HEK293 (cell line): ENCODE data around the gene SYNM.

Source experiments
- CTCF ChIA-PET: fragments of 350-600 bp; formaldehyde crosslinking; extraction: SDS; loops from one replicate; lab custom pipeline; 2021; ENCODE audit warnings: antibody characterized with exemption; lab: Yijun Ruan, JAX
- POLR2A ChIA-PET: fragments of 300-600 bp; formaldehyde crosslinking; extraction: SDS; loops from one replicate; lab custom pipeline; 2020; ENCODE audit warnings: antibody characterized with exemption, inconsistent platforms; lab: Yijun Ruan, JAX
- H3K27ac ChIP-seq: fragments of 200-500 bp; sonication (Bioruptor generic); 2 replicates; pipeline ENCODE4 v1.5.1; 2014; ENCODE audit warnings: low read depth, low read length, control low read depth, inconsistent platforms; ENCODE audit errors: extremely low read depth
- H3K36me3 ChIP-seq, 2 experiments: fragments of 200-500 bp in 1 of 2; sonication (Bioruptor generic) in 1 of 2; 1 replicate in 1 of 2; 2 replicates in 1 of 2; pipeline ENCODE4 v1.5.1; 2014 to 2017; ENCODE audit warnings: inconsistent platforms in 2 of 2, low read length in 2 of 2; ENCODE audit not compliant: control insufficient read depth in 2 of 2, insufficient read depth in 1 of 2
- H3K4me1 ChIP-seq: fragments of 200-500 bp; sonication (Bioruptor generic); 2 replicates; pipeline ENCODE4 v1.5.1; 2014; ENCODE audit warnings: mild to moderate bottlenecking, low read length, inconsistent platforms; ENCODE audit not compliant: control insufficient read depth, insufficient read depth
- H3K4me3 ChIP-seq: 2 replicates; pipeline ENCODE4 v1.5.1; 2011; ENCODE audit warnings: low read depth, mild to moderate bottlenecking, control low read depth, low read length, moderate library complexity
- H3K9me3 ChIP-seq: fragments of 200-500 bp; sonication (Bioruptor generic); 2 replicates; pipeline ENCODE4 v1.5.1; 2014; ENCODE audit warnings: low read depth, low read length, inconsistent platforms; ENCODE audit not compliant: control insufficient read depth, insufficient read depth
- GLI2 ChIP-seq: fragments of 450-650 bp; formaldehyde crosslinking; IDR thresholded peaks from 2 replicates; pipeline ENCODE4; 2017; ENCODE audit warnings: missing biosample characterization, missing genetic modification characterization, low read depth, borderline replicate concordance
- KLF16 ChIP-seq: fragments of 450-650 bp; formaldehyde crosslinking; IDR thresholded peaks from 2 replicates; pipeline ENCODE4 v1.5.1; 2017; ENCODE audit warnings: missing biosample characterization, missing genetic modification characterization
- KLF9 ChIP-seq: fragments of 450-650 bp; formaldehyde crosslinking; IDR thresholded peaks from 2 replicates; pipeline ENCODE4 v1.5.1; 2016; ENCODE audit warnings: missing biosample characterization, missing genetic modification characterization, low read depth
- MEIS1 ChIP-seq: sonication (generic); formaldehyde crosslinking; IDR thresholded peaks from 2 replicates; pipeline ENCODE4 v1.8.1; 2022; ENCODE audit warnings: missing genetic modification reagents, mild to moderate bottlenecking, borderline replicate concordance
- PATZ1 ChIP-seq: fragments of 450-650 bp; formaldehyde crosslinking; IDR thresholded peaks from 2 replicates; pipeline ENCODE4 v1.5.1; 2016; ENCODE audit warnings: missing biosample characterization, missing genetic modification characterization
- ZIC2 ChIP-seq: fragments of 450-650 bp; formaldehyde crosslinking; IDR thresholded peaks from 2 replicates; pipeline ENCODE4 v1.5.1; 2016; ENCODE audit warnings: missing biosample characterization, missing genetic modification characterization
- ZNF114 ChIP-seq: fragments of 450-650 bp; formaldehyde crosslinking; IDR thresholded peaks from 2 replicates; pipeline ENCODE4 v1.5.0; 2017; ENCODE audit warnings: missing biosample characterization, missing genetic modification characterization
- ZNF132 ChIP-seq: fragments of 450-650 bp; formaldehyde crosslinking; IDR thresholded peaks from 2 replicates; pipeline ENCODE4 v1.5.1; 2017; ENCODE audit warnings: missing biosample characterization, missing genetic modification characterization, borderline replicate concordance
- ZNF155 ChIP-seq: fragments of 450-650 bp; formaldehyde crosslinking; IDR thresholded peaks from 2 replicates; pipeline ENCODE4 v1.5.1; 2016; ENCODE audit warnings: missing biosample characterization, missing genetic modification characterization
- ZNF184 ChIP-seq: fragments of 450-650 bp; IDR thresholded peaks from 2 replicates; pipeline ENCODE4 v1.5.1; 2018; ENCODE audit warnings: missing biosample characterization, mild to moderate bottlenecking, missing genetic modification characterization
- ZNF19 ChIP-seq: fragments of 450-650 bp; formaldehyde crosslinking; IDR thresholded peaks from 2 replicates; pipeline ENCODE4; 2016; ENCODE audit warnings: missing biosample characterization, missing genetic modification characterization, low read depth
- ZNF202 ChIP-seq: fragments of 450-650 bp; formaldehyde crosslinking; IDR thresholded peaks from 2 replicates; pipeline ENCODE4 v1.5.1; 2016; ENCODE audit warnings: missing biosample characterization, missing genetic modification characterization, borderline replicate concordance
- ZNF223 ChIP-seq: fragments of 450-650 bp; formaldehyde crosslinking; IDR thresholded peaks from 2 replicates; pipeline ENCODE4 v1.5.1; 2016; ENCODE audit warnings: missing biosample characterization, missing genetic modification characterization
- ZNF266 ChIP-seq: fragments of 450-650 bp; formaldehyde crosslinking; IDR thresholded peaks from 2 replicates; pipeline ENCODE4 v1.5.1; 2016; ENCODE audit warnings: missing biosample characterization, missing genetic modification characterization, low read depth
- ZNF311 ChIP-seq: fragments of 450-650 bp; formaldehyde crosslinking; IDR thresholded peaks from 2 replicates; pipeline ENCODE4 v1.5.1; 2017; ENCODE audit warnings: missing biosample characterization, missing genetic modification characterization, borderline replicate concordance
- ZNF341 ChIP-seq: fragments of 450-650 bp; formaldehyde crosslinking; IDR thresholded peaks from 2 replicates; pipeline ENCODE4; 2016; ENCODE audit warnings: low read depth, missing biosample characterization, missing genetic modification characterization
- ZNF391 ChIP-seq: fragments of 450-650 bp; formaldehyde crosslinking; IDR thresholded peaks from 2 replicates; pipeline ENCODE4 v1.5.1; 2016; ENCODE audit warnings: low read depth, missing biosample characterization, missing genetic modification characterization, borderline replicate concordance
- ZNF416 ChIP-seq: fragments of 450-650 bp; formaldehyde crosslinking; IDR thresholded peaks from 2 replicates; pipeline ENCODE4 v1.5.1; 2016; ENCODE audit warnings: missing biosample characterization, missing genetic modification characterization
- ZNF529 ChIP-seq: fragments of 450-650 bp; formaldehyde crosslinking; IDR thresholded peaks from 2 replicates; pipeline ENCODE4 v1.5.1; 2017; ENCODE audit warnings: missing genetic modification characterization, missing biosample characterization; ENCODE audit not compliant: insufficient replicate concordance
- ZNF544 ChIP-seq: fragments of 450-650 bp; formaldehyde crosslinking; IDR thresholded peaks from 2 replicates; pipeline ENCODE4 v1.5.0; 2017; ENCODE audit warnings: missing biosample characterization, missing genetic modification characterization
- ZNF621 ChIP-seq: fragments of 450-650 bp; formaldehyde crosslinking; IDR thresholded peaks from 2 replicates; pipeline ENCODE4 v1.5.1; 2017; ENCODE audit warnings: missing biosample characterization, missing genetic modification characterization
- ZNF624 ChIP-seq: fragments of 450-650 bp; formaldehyde crosslinking; IDR thresholded peaks from 2 replicates; pipeline ENCODE4 v1.5.1; 2017; ENCODE audit warnings: missing biosample characterization, missing genetic modification characterization
- ZNF626 ChIP-seq: fragments of 450-650 bp; sonication (Bioruptor Pico); formaldehyde crosslinking; IDR thresholded peaks from 2 replicates; pipeline ENCODE4 v1.5.1; 2018; ENCODE audit warnings: missing biosample characterization, missing genetic modification characterization, inconsistent platforms
- ZNF701 ChIP-seq: fragments of 450-650 bp; formaldehyde crosslinking; IDR thresholded peaks from 2 replicates; pipeline ENCODE4 v1.5.1; 2016; ENCODE audit warnings: missing biosample characterization, missing genetic modification characterization
- ZNF830 ChIP-seq: fragments of 450-650 bp; IDR thresholded peaks from 2 replicates; pipeline ENCODE4 v1.5.0; 2018; ENCODE audit warnings: missing biosample characterization, missing genetic modification characterization, low read depth, mild to moderate bottlenecking, moderate library complexity
- ZSCAN23 ChIP-seq: fragments of 450-650 bp; formaldehyde crosslinking; IDR thresholded peaks from 2 replicates; pipeline ENCODE4 v1.5.1; 2016; ENCODE audit warnings: missing biosample characterization, missing genetic modification characterization
- TF ChIP-seq, protein P1 (sequence below): fragments of 450-650 bp; formaldehyde crosslinking; IDR thresholded peaks from 2 replicates; pipeline ENCODE4 v1.5.1; 2016; ENCODE audit warnings: missing biosample characterization, missing genetic modification characterization
- TF ChIP-seq, protein P2 (sequence below): fragments of 450-650 bp; formaldehyde crosslinking; IDR thresholded peaks from 2 replicates; pipeline ENCODE4 v1.5.1; 2016; ENCODE audit warnings: missing biosample characterization, missing genetic modification characterization

The SYNM gene

GRCh38 chr15:99167640-99168039, 62.8 kb downstream of the SYNM start (continued):
- TF ChIP-seq, protein P1, sequence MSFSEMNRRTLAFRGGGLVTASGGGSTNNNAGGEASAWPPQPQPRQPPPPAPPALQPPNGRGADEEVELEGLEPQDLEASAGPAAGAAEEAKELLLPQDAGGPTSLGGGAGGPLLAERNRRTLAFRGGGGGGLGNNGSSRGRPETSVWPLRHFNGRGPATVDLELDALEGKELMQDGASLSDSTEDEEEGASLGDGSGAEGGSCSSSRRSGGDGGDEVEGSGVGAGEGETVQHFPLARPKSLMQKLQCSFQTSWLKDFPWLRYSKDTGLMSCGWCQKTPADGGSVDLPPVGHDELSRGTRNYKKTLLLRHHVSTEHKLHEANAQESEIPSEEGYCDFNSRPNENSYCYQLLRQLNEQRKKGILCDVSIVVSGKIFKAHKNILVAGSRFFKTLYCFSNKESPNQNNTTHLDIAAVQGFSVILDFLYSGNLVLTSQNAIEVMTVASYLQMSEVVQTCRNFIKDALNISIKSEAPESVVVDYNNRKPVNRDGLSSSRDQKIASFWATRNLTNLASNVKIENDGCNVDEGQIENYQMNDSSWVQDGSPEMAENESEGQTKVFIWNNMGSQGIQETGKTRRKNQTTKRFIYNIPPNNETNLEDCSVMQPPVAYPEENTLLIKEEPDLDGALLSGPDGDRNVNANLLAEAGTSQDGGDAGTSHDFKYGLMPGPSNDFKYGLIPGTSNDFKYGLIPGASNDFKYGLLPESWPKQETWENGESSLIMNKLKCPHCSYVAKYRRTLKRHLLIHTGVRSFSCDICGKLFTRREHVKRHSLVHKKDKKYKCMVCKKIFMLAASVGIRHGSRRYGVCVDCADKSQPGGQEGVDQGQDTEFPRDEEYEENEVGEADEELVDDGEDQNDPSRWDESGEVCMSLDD (tag by site-specific recombination): no peak
- TF ChIP-seq ZNF624 (tag by site-specific recombination) (no peak), GLI2 (no peak), ZNF391 (tag by site-specific recombination) (no peak), ZNF184 (tag by site-specific recombination) (no peak), ZNF701 (tag by site-specific recombination) (no peak), ZNF311 (tag by site-specific recombination) (no peak), PATZ1 (tag by site-specific recombination) (no peak)
- TF ChIP-seq, protein P2, sequence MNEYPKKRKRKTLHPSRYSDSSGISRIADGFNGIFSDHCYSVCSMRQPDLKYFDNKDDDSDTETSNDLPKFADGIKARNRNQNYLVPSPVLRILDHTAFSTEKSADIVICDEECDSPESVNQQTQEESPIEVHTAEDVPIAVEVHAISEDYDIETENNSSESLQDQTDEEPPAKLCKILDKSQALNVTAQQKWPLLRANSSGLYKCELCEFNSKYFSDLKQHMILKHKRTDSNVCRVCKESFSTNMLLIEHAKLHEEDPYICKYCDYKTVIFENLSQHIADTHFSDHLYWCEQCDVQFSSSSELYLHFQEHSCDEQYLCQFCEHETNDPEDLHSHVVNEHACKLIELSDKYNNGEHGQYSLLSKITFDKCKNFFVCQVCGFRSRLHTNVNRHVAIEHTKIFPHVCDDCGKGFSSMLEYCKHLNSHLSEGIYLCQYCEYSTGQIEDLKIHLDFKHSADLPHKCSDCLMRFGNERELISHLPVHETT (tag by site-specific recombination): no peak

DNA sequence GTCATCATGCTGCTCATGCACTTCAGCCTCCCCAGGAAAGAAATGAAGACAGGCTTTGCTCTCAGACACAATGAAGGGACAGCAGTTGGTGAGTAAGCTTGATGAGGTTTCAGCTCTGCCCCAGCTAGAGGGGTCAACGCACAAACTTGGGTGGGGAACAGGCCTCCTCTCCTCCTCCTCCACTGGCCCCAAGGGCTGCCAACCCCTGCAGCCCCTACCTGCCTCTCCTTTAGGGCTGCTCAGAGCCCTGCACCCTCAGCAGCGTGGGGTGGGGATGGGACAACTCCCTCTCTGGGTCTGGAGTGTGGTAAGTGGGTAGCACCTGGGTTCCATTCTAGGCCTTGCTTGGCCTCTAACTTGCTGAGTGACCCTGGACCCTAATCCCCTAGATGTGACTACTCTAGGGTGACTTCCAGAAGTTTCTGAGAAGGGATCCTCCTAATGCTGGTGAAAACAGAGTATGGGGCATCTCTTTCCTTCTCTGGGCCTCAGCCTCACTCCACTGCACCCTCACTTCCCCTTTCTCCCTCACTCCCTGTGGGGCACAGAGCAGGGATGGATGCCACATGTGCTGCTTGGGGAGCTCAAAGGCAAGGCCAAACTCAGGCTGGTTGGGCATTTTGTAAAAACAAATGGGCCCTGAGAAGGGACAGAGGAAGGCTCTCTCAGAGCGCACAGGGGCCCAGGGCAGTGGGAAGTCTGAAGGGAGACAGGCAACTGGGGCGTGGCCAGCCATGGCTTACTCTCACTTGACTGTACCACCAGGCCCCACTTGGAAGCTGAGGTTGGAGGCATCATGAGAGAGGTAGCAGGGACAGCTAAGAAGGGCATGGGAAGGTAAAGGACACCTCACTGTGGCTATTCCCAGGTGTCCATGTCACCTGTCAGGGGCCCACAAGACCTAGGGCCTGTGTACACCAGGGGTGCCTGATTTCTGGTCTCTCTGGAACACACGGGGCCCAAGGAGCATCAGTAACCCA, 64.0 kb downstream of the SYNM start:
- H3K4me1 ChIP-seq: no peaks in the 10 kb centered on the region
- H3K36me3 ChIP-seq: peaks cover 7 to 40% of the 10 kb centered on the region in 2 experiments; a peak in 2 of 3 replicates
- H3K4me3 ChIP-seq: no peak overlapping the region
- no peak for TF ChIP-seq ZNF544 (tag by site-specific recombination)
- no peak for TF ChIP-seq MEIS1 (CRISPR knock-in tag)
- TF ChIP-seq KLF9 (tag by site-specific recombination): no peak
- TF ChIP-seq ZNF621 (tag by site-specific recombination): no peak
- TF ChIP-seq ZNF266 (tag by site-specific recombination): no peak
- no peak for TF ChIP-seq ZIC2
- TF ChIP-seq ZNF626 (tag by site-specific recombination): no peak
- TF ChIP-seq ZNF830 (tag by site-specific recombination): no peak
- TF ChIP-seq ZNF19: no peak
- no peak for TF ChIP-seq ZNF155 (tag by site-specific recombination)
- no peak for TF ChIP-seq KLF16 (tag by site-specific recombination)
- no peak for TF ChIP-seq ZNF132 (tag by site-specific recombination)
- no peak for TF ChIP-seq ZNF529 (tag by site-specific recombination)
- no peak for TF ChIP-seq ZNF416 (tag by site-specific recombination)
- no peak for TF ChIP-seq ZNF114
- TF ChIP-seq ZNF223 (tag by site-specific recombination): no peak
- TF ChIP-seq ZNF341 (tag by site-specific recombination): no peak
- no peak for TF ChIP-seq ZSCAN23 (tag by site-specific recombination)
- TF ChIP-seq ZNF202: no peak
- no peaks in the 10 kb centered on the region for H3K9me3 ChIP-seq
- ChIA-PET CTCF (no interaction called here), POLR2A (interaction anchor here (1.2 kb wide), 1 partner anchor 64 kb away, joined by 3 read pairs; no protein-coding TSS in a partner anchor)
- H3K27ac ChIP-seq: no peak overlapping the region
